IMR-90 (cell line): ENCODE data around the gene IGF2BP1. TPM values are rescaled to one million over a fixed set of nuclear protein-coding genes. Genes with fewer than 3 reads are reported as not detected.

Source experiments
- ATAC-seq: fragments of 200-7000 bp; cut with Tn5 transposase; 2 replicates; pipeline ENCODE4 v1.9.1; 2020; ENCODE audit warnings: low read depth, mild to moderate bottlenecking, moderate library complexity
- BruUV-seq: library from RNA; stranded (reverse); fragments of 400-500 nt; replicated peaks from 2 replicates; lab custom pipeline; 2021; lab: Mats Ljungman, UMichigan
- CTCF ChIA-PET: fragments of 300-600 bp; formaldehyde crosslinking; extraction: SDS; loops from one replicate; lab custom pipeline; 2021; ENCODE audit warnings: antibody characterized with exemption; lab: Yijun Ruan, JAX
- POLR2A ChIA-PET: fragments of 300-600 bp; sonication (Branson Sonifier 250); formaldehyde crosslinking; loops from one replicate; lab custom pipeline; 2022; ENCODE audit warnings: antibody characterized with exemption; ENCODE audit not compliant: unreplicated experiment; lab: Charles Lee
- DNase-seq: peaks from one replicate; pipeline ENCODE4 v3.0.0; 2013
- H2AFZ ChIP-seq: replicated peaks from 2 replicates; pipeline ENCODE3; 2013; ENCODE audit warnings: low read length, mild to moderate bottlenecking; ENCODE audit not compliant: poor library complexity
- H2AK5ac ChIP-seq: 2 replicates; pipeline ENCODE4 v1.6.1; 2013; ENCODE audit warnings: low read depth, low read length, inconsistent platforms
- H2AK9ac ChIP-seq: replicated peaks from 2 replicates; pipeline ENCODE3; 2013; ENCODE audit warnings: mild to moderate bottlenecking, low read depth, low read length, moderate library complexity; ENCODE audit not compliant: poor library complexity
- H2BK120ac ChIP-seq: 2 replicates; pipeline ENCODE4 v1.6.1; 2013; ENCODE audit warnings: low read depth, low read length, inconsistent platforms
- H2BK15ac ChIP-seq: 3 replicates; pipeline ENCODE4 v1.6.1; 2013; ENCODE audit warnings: low read depth, low read length, inconsistent platforms
- H2BK20ac ChIP-seq: 2 replicates; pipeline ENCODE4 v1.6.1; 2013; ENCODE audit warnings: low read depth, mild to moderate bottlenecking, inconsistent platforms, low read length, moderate library complexity
- H2BK5ac ChIP-seq: 2 replicates; pipeline ENCODE4 v1.6.1; 2013; ENCODE audit warnings: mild to moderate bottlenecking, low read depth, low read length, inconsistent platforms; ENCODE audit not compliant: poor library complexity, severe bottlenecking
- H3K14ac ChIP-seq: replicated peaks from 2 replicates; pipeline ENCODE4 v1.6.1; 2013; ENCODE audit warnings: low read depth, low read length, inconsistent platforms
- H3K18ac ChIP-seq: 2 replicates; pipeline ENCODE4 v1.6.1; 2013; ENCODE audit warnings: low read depth, low read length, control low read depth
- H3K23ac ChIP-seq: 2 replicates; pipeline ENCODE4 v1.6.1; 2013; ENCODE audit warnings: low read depth, low read length, inconsistent platforms
- H3K27ac ChIP-seq: 2 replicates; pipeline ENCODE4 v1.5.1; 2013; ENCODE audit warnings: mild to moderate bottlenecking, control low read depth, low read length; ENCODE audit not compliant: insufficient read depth
- H3K27me3 ChIP-seq: 2 replicates; pipeline ENCODE4 v1.6.1; 2013; ENCODE audit warnings: low read length; ENCODE audit not compliant: control insufficient read depth, insufficient read depth
- H3K36me3 ChIP-seq: 2 replicates; pipeline ENCODE4 v1.6.1; 2013; ENCODE audit warnings: low read length, mixed read lengths; ENCODE audit not compliant: control insufficient read depth, insufficient read depth
- H3K4ac ChIP-seq: 2 replicates; pipeline ENCODE4 v1.6.1; 2013; ENCODE audit warnings: low read depth, low read length, inconsistent platforms
- H3K4me1 ChIP-seq: 2 replicates; pipeline ENCODE4 v1.6.1; 2013; ENCODE audit warnings: low read length, mixed read lengths; ENCODE audit not compliant: control insufficient read depth, insufficient read depth
- H3K4me2 ChIP-seq: 2 replicates; pipeline ENCODE4 v1.6.1; 2013; ENCODE audit warnings: low read depth, mild to moderate bottlenecking, control low read depth, low read length, moderate library complexity
- H3K4me3 ChIP-seq: 2 replicates; pipeline ENCODE4 v1.5.1; 2013; ENCODE audit warnings: low read depth, mild to moderate bottlenecking, control low read depth, low read length, moderate library complexity; ENCODE audit not compliant: insufficient read depth
- H3K56ac ChIP-seq: 2 replicates; pipeline ENCODE4 v1.6.1; 2013; ENCODE audit warnings: low read length, inconsistent platforms; ENCODE audit not compliant: insufficient read depth; ENCODE audit errors: extremely low read depth
- H3K79me1 ChIP-seq, 2 experiments: 2 replicates each; pipeline ENCODE4 v1.6.1; 2013; ENCODE audit warnings: low read length in 2 of 2, inconsistent platforms in 1 of 2, low read depth in 1 of 2
- H3K9ac ChIP-seq: 2 replicates; pipeline ENCODE4 v1.6.1; 2013; ENCODE audit warnings: low read depth, low read length, control low read depth
- H3K9me1 ChIP-seq: 2 replicates; pipeline ENCODE4 v1.6.1; 2013; ENCODE audit warnings: low read length, inconsistent platforms; ENCODE audit not compliant: insufficient read depth
- H3K9me3 ChIP-seq: 2 replicates; pipeline ENCODE4 v1.6.1; 2013; ENCODE audit warnings: low read length; ENCODE audit not compliant: control insufficient read depth, insufficient read depth
- H4K20me1 ChIP-seq: 2 replicates; pipeline ENCODE4 v1.6.1; 2013; ENCODE audit warnings: low read length, inconsistent platforms; ENCODE audit not compliant: insufficient read depth
- H4K5ac ChIP-seq: 2 replicates; pipeline ENCODE4 v1.6.1; 2013; ENCODE audit warnings: mild to moderate bottlenecking, low read depth, low read length, control low read depth
- H4K8ac ChIP-seq, 2 experiments: 2 replicates each; pipeline ENCODE4 v1.6.1; 2013; ENCODE audit warnings: low read depth in 2 of 2, low read length in 2 of 2, control low read depth in 1 of 2, inconsistent platforms in 1 of 2
- H4K91ac ChIP-seq: 2 replicates; pipeline ENCODE4 v1.6.1; 2013; ENCODE audit warnings: low read depth, low read length, inconsistent platforms; ENCODE audit not compliant: insufficient read depth
- MAFK ChIP-seq: IDR thresholded peaks from 2 replicates; pipeline ENCODE4 v1.6.1; 2012; ENCODE audit warnings: low read depth, low read length, improper control_type of control experiment
- WGBS, 2 experiments: methylation state at CpG; one replicate each; pipeline versions ENCODE4 v1.1.5 to v1.1.7; 2013; ENCODE audit warnings: missing lambda C conversion rate in 2 of 2; ENCODE audit not compliant: insufficient read length in 1 of 2; ENCODE audit errors: extremely low coverage in 2 of 2; 5-methylcytosine and 5-hydroxymethylcytosine counted together
- dilution Hi-C: fragments of 300-500 bp; cut with HindIII; formaldehyde crosslinking; loops from one replicate; pipeline ENCODE4 v1.14.3; 2018; ENCODE audit warnings: low sequenced_read_pairs; ENCODE audit not compliant: unreplicated experiment
- in situ Hi-C: fragments of 300-500 bp; cut with MboI; formaldehyde crosslinking; loops from 3 replicates; pipeline ENCODE4 v1.14.3; 2019; ENCODE audit warnings: low sequenced_read_pairs, inconsistent platforms, mixed read lengths
- intact Hi-C: fragments of 100-400 bp; cut with micrococcal nuclease; formaldehyde crosslinking; loops from 2 replicates; pipeline ENCODE4 v1.10.0; 2022
- polyA plus RNA-seq, 3 experiments: library from polyadenylated mRNA; depleted of rRNA; stranded (reverse); fragments of >200 nt; gene quantifications; 2 replicates each; pipeline ENCODE4 v1.2.3, GENCODE V29; 2012; ENCODE audit warnings: low replicate concordance in 1 of 3
- total RNA-seq: library from RNA; depleted of rRNA; stranded (reverse); fragments of >200 nt; gene quantifications from 2 replicates; pipeline ENCODE4 v1.2.3, GENCODE V29; 2012

Gene IGF2BP1
- total and polyA plus RNA-seq, 2 of the 4 experiments (the other 2 are of a cell fraction), result 10.2 to 13.1 TPM

- Histone ChIP-seq H3K4me3 (no peak overlapping the region), H3K27ac (peak overlapping the region; percentile 82), H3K23ac (peak overlapping the region; percentile 71), H3K4me2 (no peak overlapping the region; the same call in 1 of the 2 replicates), H4K8ac (peak overlapping the region; percentile 78 to 98), H4K20me1 (peaks cover 34% of the 10 kb centered on the region), H2AFZ (no peak overlapping the region), H3K79me1 (peaks cover 33 to 85% of the 10 kb centered on the region in 2 experiments), H3K9me3 (no peaks in the 10 kb centered on the region), H2BK15ac (peak overlapping the region; percentile 85), H3K9ac (no peak overlapping the region; the same call in 1 of the 2 replicates), H4K5ac (peak overlapping the region; percentile 87), H2AK9ac (peak overlapping the region; percentile 97), H2AK5ac (peak overlapping the region; percentile 96), H4K91ac (peak overlapping the region; percentile 99), H3K36me3 (peaks cover 6% of the 10 kb centered on the region), H2BK5ac (peak overlapping the region; percentile 88), H3K18ac (peak overlapping the region; percentile 89), H3K4ac (peak overlapping the region; percentile 91), H3K4me1 (peaks cover 23% of the 10 kb centered on the region), H2BK20ac (peak overlapping the region; percentile 53), H2BK120ac (peak overlapping the region; percentile 94), H3K9me1 (peaks cover 32% of the 10 kb centered on the region), H3K14ac (peak overlapping the region; percentile 93), H3K27me3 (no peaks in the 10 kb centered on the region), H3K56ac (peak overlapping the region; percentile 69; the same call in 1 of the 2 replicates)
- TF ChIP-seq MAFK, result no peak
- WGBS, 2 experiments, result no CpG with 5 or more reads among the region's 2 CpGs
- POLR2A ChIA-PET, result no interaction called here
- no TSS peak for BruUV-seq
- CTCF ChIA-PET, result interaction anchor here (0.5 to 1.3 kb wide), 2 partner anchors 11 to 48 kb away, joined by 3 read pairs; no protein-coding TSS in a partner anchor
- in situ Hi-C loops (no loop called here), dilution Hi-C loops (no loop called here), intact Hi-C loops (loop anchor here (2.0 kb wide), 1 partner anchor 49 kb away; no protein-coding TSS in a partner anchor)
- no peak for ATAC-seq
- DNase-seq, result no peak
Measured at GRCh38 chr17:49021768-49022103, 24.6 kb downstream of the IGF2BP1 start.
